Activated CD4-positive, alpha-beta T cell treated with anti-CD3 and anti-CD28 coated beads for 36 hours (primary cell): ENCODE results near the gene ARAP3. TPM values are rescaled to one million over a fixed set of nuclear protein-coding genes. Genes with fewer than 3 reads are reported as not detected.

ENCODE experiments used
- ATAC-seq: fragments of 200-7000 bp; cut with Tn5 transposase; one replicate; pipeline ENCODE4 v1.10.0; 2021; ENCODE audit warnings: mild to moderate bottlenecking, moderate library complexity
- CTCF ChIA-PET: fragments of 350-600 bp; sonication (Branson Sonifier 250); formaldehyde crosslinking; loops from one replicate; lab custom pipeline; 2021; ENCODE audit warnings: antibody characterized with exemption; lab: Charles Lee
- POLR2A ChIA-PET: fragments of 350-600 bp; sonication (Branson Sonifier 250); formaldehyde crosslinking; loops from one replicate; lab custom pipeline; 2021; ENCODE audit warnings: antibody characterized with exemption, inconsistent platforms; lab: Charles Lee
- DNase-seq: peaks from one replicate; pipeline ENCODE4 v3.0.0-alpha.2; 2020
- H3K27ac Mint-ChIP-seq: one replicate; pipeline ENCODE4 v1.8.0; 2021; ENCODE audit warnings: mixed read lengths
- H3K27me3 Mint-ChIP-seq: one replicate; pipeline ENCODE4 v1.8.0; 2021; ENCODE audit warnings: mixed read lengths
- H3K36me3 Mint-ChIP-seq: one replicate; pipeline ENCODE4 v1.8.0; 2021; ENCODE audit warnings: low read depth, mixed read lengths
- H3K4me1 Mint-ChIP-seq: one replicate; pipeline ENCODE4 v1.8.0; 2021; ENCODE audit warnings: mixed read lengths
- H3K4me3 Mint-ChIP-seq: one replicate; pipeline ENCODE4 v1.8.0; 2021; ENCODE audit warnings: mild to moderate bottlenecking, moderate library complexity, mixed read lengths
- H3K9me3 Mint-ChIP-seq: one replicate; pipeline ENCODE4 v1.8.0; 2021; ENCODE audit warnings: low read depth, mixed read lengths
- intact Hi-C, 2 experiments: fragments of 100-400 bp; cut with DNase I in 1 of 2; cut with micrococcal nuclease in 1 of 2; formaldehyde crosslinking; loops; one replicate each; pipeline versions ENCODE4 v1.14.2 to v1.15.1; 2022 to 2024; cut with DNase I, micrococcal nuclease
- total RNA-seq, 2 experiments: library from RNA; stranded (reverse); gene quantifications; one replicate each; pipeline ENCODE4 v1.2.3, GENCODE V29; 2021

Gene ARAP3
- total RNA-seq, 2 experiments from 2014 or later: 3.2 TPM

GRCh38 chr5:141641634-141642267 is 40.3 kb downstream of the ARAP3 start:
- Mint-ChIP-seq H3K36me3 (peaks cover 39% of the 10 kb centered on the region), H3K27me3 (no peaks in the 10 kb centered on the region), H3K4me1 (peaks cover 22% of the 10 kb centered on the region), H3K27ac (peak overlapping the region; percentile 2), H3K4me3 (no peak overlapping the region), H3K9me3 (no peaks in the 10 kb centered on the region)
- ATAC-seq (peak; percentile 63), DNase-seq (peak; percentile 42)
- CTCF ChIA-PET: interaction anchor here (0.5 to 3.1 kb wide), 14 partner anchors 9 to 320 kb away, joined by 3 to 30 read pairs (median 4); partner anchors contain the start of genes DIAPH1 and FCHSD1
- POLR2A ChIA-PET: interaction anchor here (1.0 to 1.7 kb wide), 2 partner anchors 9 to 50 kb away, joined by 4 read pairs; partner anchors contain the start of gene FCHSD1
- intact Hi-C loops: loop anchor here in 1 of 2 experiments (1.0 kb wide), 1 partner anchor 49 kb away; no protein-coding TSS in a partner anchor

DNA sequence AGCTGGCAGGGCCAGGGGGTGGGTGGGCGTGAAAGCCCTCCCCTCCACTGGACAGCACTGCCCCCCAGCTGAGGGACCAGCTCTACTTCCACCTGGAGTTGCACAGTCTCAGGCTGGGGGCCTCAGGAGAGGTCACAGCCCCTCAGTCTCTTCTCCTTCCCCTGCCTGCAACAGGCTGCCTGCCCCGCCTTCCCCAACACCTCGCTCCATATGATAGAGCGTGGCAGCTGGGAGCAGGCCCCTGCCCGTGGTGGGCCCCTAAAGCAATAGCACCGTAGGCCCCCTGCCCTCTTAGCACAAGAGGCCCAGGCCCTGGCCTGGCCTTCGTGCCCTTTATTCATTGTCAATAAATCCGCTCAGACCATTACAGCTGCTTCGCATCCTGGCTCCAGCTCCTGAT is 41.3 kb downstream of the ARAP3 start:
- DNase-seq (no peak), ATAC-seq (no peak)
- Mint-ChIP-seq H3K27me3 (no peaks in the 10 kb centered on the region), H3K4me3 (no peak overlapping the region), H3K36me3 (peaks cover 39% of the 10 kb centered on the region), H3K4me1 (peaks cover 26% of the 10 kb centered on the region), H3K9me3 (no peaks in the 10 kb centered on the region), H3K27ac (no peak overlapping the region)
- POLR2A ChIA-PET: interaction anchor here (1.7 kb wide), 1 partner anchor 49 kb away, joined by 4 read pairs; no protein-coding TSS in a partner anchor
- CTCF ChIA-PET: interaction anchor here (1.1 to 3.1 kb wide), 5 partner anchors 10 to 320 kb away, joined by 3 to 30 read pairs (median 4); no protein-coding TSS in a partner anchor
- intact Hi-C loops: no loop called here

DNA sequence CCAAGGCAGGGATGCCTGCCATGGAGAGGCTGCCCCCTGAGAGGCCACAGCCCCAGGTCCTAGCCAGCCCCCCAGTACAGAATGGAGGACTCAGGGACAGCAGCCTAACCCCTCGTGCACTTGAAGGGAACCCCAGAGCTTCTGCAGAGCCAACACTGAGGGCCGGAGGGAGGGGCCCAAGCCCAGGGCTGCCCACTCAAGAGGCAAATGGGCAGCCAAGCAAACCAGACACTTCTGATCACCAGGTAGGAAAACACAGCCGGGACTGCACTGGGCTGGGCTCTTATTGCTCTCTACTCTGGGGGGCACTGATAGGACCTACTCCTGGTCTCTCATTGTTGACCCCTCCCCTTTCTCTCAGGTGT is 42.0 kb downstream of the ARAP3 start:
- H3K4me1 Mint-ChIP-seq: peaks cover 33% of the 10 kb centered on the region
- intact Hi-C loops: no loop called here
- no peaks in the 10 kb centered on the region for H3K9me3 Mint-ChIP-seq
- peaks cover 40% of the 10 kb centered on the region for H3K36me3 Mint-ChIP-seq
- ChIA-PET POLR2A (no interaction called here), CTCF (interaction anchor here (0.6 to 4.6 kb wide), 6 partner anchors 9 to 81 kb away, joined by 3 to 30 read pairs (median 8); no protein-coding TSS in a partner anchor)
- no peak for ATAC-seq
- H3K27me3 Mint-ChIP-seq: no peaks in the 10 kb centered on the region
- H3K4me3 Mint-ChIP-seq: no peak overlapping the region
- DNase-seq: no peak
- no peak overlapping the region for H3K27ac Mint-ChIP-seq

DNA sequence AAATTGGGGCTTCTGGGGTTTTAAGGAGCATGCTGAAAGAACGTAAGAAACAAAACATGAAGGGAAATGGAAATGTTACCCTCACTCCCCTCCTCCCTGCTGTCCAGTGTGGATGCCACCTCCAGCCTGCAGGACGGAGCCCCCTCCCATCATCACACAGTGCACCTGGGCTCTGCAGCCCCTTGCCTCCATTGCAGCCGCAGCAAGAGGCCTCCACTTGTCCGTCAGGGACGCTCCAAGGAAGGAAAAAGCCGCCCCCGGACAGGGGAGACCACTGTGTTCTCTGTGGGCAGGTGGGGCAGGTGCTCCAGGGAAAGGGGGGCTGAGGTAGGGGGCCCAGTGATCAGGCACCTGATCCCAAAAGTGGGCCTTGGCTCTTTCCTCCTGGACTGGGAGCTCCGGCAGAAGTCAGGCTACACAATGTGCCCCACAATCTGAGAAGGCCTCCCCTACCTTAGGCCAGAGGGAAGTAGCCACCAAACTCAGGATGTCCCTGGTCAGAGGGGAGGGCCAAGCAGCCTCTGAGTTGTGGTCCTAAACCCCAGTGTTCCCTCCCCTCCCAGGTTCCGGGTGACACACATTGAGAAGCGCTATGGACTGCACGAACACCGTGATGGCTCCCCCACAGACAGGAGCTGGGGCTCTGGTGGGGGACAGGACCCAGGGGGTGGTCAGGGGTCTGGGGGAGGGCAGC is 42.5 kb downstream of the ARAP3 start:
- no peak for DNase-seq
- Mint-ChIP-seq H3K4me3 (no peak overlapping the region), H3K27me3 (no peaks in the 10 kb centered on the region), H3K27ac (peak overlapping the region; percentile 37), H3K9me3 (no peaks in the 10 kb centered on the region), H3K36me3 (peaks cover 41% of the 10 kb centered on the region), H3K4me1 (peaks cover 38% of the 10 kb centered on the region)
- ChIA-PET CTCF (interaction anchor here (0.6 to 4.6 kb wide), 5 partner anchors 9 to 81 kb away, joined by 4 to 25 read pairs (median 14); no protein-coding TSS in a partner anchor), POLR2A (no interaction called here)
- ATAC-seq: no peak
- intact Hi-C loops: loop anchor here in 1 of 2 experiments (5.0 kb wide), 1 partner anchor 317 kb away; the partner anchor contains the start of gene TAF7

GRCh38 chr5:141638771-141639170 is 43.3 kb downstream of the ARAP3 start:
- Mint-ChIP-seq H3K4me1 (peaks cover 45% of the 10 kb centered on the region), H3K4me3 (peak overlapping the region; percentile 92), H3K9me3 (no peaks in the 10 kb centered on the region), H3K27me3 (no peaks in the 10 kb centered on the region), H3K36me3 (peaks cover 43% of the 10 kb centered on the region), H3K27ac (peak overlapping the region; percentile 92)
- ChIA-PET CTCF (interaction anchor here (1.2 to 4.6 kb wide), 5 partner anchors 10 to 75 kb away, joined by 3 to 25 read pairs (median 14); no protein-coding TSS in a partner anchor), POLR2A (interaction anchor here (0.5 to 2.8 kb wide), 2 partner anchors 30 to 47 kb away, joined by 3 to 10 read pairs; no protein-coding TSS in a partner anchor)
- intact Hi-C loops: loop anchor here (1.0 to 5.0 kb wide), 3 partner anchors 13 to 316 kb away; partner anchors contain the start of genes FCHSD1 (in 1 of the 2) and TAF7 (in 1 of the 2)
- DNase-seq (no peak), ATAC-seq (no peak)

- peak overlapping the region; percentile 92 for H3K27ac Mint-ChIP-seq
- POLR2A ChIA-PET: interaction anchor here (0.5 to 2.8 kb wide), 6 partner anchors 13 to 331 kb away, joined by 3 to 17 read pairs (median 8); partner anchors contain the start of genes DELE1, DIAPH1, FCHSD1 and RNF14
- DNase-seq: peak; percentile 73
- H3K9me3 Mint-ChIP-seq: no peaks in the 10 kb centered on the region
- CTCF ChIA-PET: interaction anchor here (0.5 to 10.7 kb wide), 13 partner anchors 11 to 241 kb away, joined by 3 to 161 read pairs (median 9); partner anchors contain the start of gene DIAPH1
- ATAC-seq: peak; percentile 39
- no peaks in the 10 kb centered on the region for H3K27me3 Mint-ChIP-seq
- peaks cover 45% of the 10 kb centered on the region for H3K36me3 Mint-ChIP-seq
- intact Hi-C loops: loop anchor here (1.0 to 5.0 kb wide), 3 partner anchors 13 to 316 kb away; partner anchors contain the start of genes FCHSD1 (in 1 of the 2) and TAF7 (in 1 of the 2)
- peak overlapping the region; percentile 92 for H3K4me3 Mint-ChIP-seq
- peaks cover 47% of the 10 kb centered on the region for H3K4me1 Mint-ChIP-seq
Observed at GRCh38 chr5:141637767-141638419, 44.1 kb downstream of the ARAP3 start.

GRCh38 chr5:141637123-141637766 is 44.8 kb downstream of the ARAP3 start:
- DNase-seq (peak; percentile 70), ATAC-seq (peak; percentile 46)
- Mint-ChIP-seq H3K27me3 (no peaks in the 10 kb centered on the region), H3K4me1 (peaks cover 50% of the 10 kb centered on the region), H3K27ac (peak overlapping the region; percentile 92), H3K9me3 (no peaks in the 10 kb centered on the region), H3K36me3 (peaks cover 48% of the 10 kb centered on the region), H3K4me3 (peak overlapping the region; percentile 92)
- ChIA-PET CTCF (interaction anchor here (0.5 to 10.7 kb wide), 21 partner anchors 11 to 323 kb away, joined by 3 to 161 read pairs (median 5); partner anchors contain the start of gene DIAPH1), POLR2A (interaction anchor here (0.5 to 2.8 kb wide), 12 partner anchors 9 to 331 kb away, joined by 3 to 17 read pairs (median 4); partner anchors contain the start of genes DELE1, DIAPH1, FCHSD1 and RNF14)
- intact Hi-C loops: loop anchor here in 1 of 2 experiments (5.0 kb wide), 1 partner anchor 315 kb away; the partner anchor contains the start of gene TAF7

DNA sequence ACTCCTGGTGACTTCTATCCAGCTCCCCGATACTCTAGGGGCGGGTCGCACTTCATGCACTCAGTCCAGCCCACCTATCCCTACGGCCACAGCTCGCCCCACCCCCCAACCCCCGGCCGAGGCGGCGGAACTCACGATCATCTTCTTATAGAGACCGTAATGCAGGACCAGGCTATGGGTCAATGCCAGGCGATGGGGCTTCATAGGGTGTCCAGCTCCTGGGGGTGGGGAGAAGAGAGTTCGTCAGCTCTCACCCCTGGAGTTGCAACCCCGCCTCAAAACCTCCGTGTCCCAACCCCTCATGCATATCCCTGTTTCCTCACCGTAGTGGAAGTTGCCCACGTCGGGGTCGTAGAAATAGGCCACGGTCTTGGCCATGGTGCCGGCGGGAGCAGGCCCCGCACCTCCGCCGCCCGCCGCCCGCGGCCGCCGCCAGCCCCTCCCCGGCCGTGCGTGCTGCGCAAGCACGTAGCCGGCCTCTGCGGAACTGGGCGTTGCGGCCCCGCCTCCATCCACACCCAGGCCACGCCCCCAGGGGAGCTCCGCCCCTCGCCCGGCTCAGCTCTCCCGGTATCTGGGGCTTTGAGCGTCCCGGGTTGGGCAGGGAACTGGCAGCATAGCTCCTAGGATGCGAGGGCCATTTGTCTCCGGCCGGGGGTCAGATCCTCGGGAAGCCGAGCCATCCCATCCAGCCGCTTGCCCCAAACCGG is 45.5 kb downstream of the ARAP3 start, which contains the start of the genes HDAC3 and RELL2:
TSS of gene HDAC3 (minus strand) at position 437 of the 710 bp plus-strand sequence. CDS start at position 378, 59 bp downstream.
TSS of gene RELL2 (plus strand) at position 585 of the 710 bp plus-strand sequence. CDS start 1,229 bp downstream, outside the sequence.
- Mint-ChIP-seq H3K4me1 (peaks cover 45% of the 10 kb centered on the region), H3K36me3 (peaks cover 49% of the 10 kb centered on the region), H3K9me3 (no peaks in the 10 kb centered on the region), H3K27me3 (no peaks in the 10 kb centered on the region), H3K27ac (peak within 1 kb of the TSS; percentile 92), H3K4me3 (peak within 1 kb of the TSS; percentile 92)
- CTCF ChIA-PET: interaction anchor here (0.7 to 10.7 kb wide), 18 partner anchors 12 to 324 kb away, joined by 3 to 161 read pairs (median 8); partner anchors contain the start of gene DIAPH1
- POLR2A ChIA-PET: interaction anchor here (0.5 to 2.8 kb wide), 12 partner anchors 10 to 332 kb away, joined by 3 to 17 read pairs (median 4); partner anchors contain the start of genes DELE1, DIAPH1, FCHSD1 and RNF14
- DNase-seq (peak; percentile 97), ATAC-seq (peak; percentile 82)
- intact Hi-C loops: loop anchor here (1.0 to 5.0 kb wide), 6 partner anchors 15 to 314 kb away; partner anchors contain the start of genes FCHSD1 (in 1 of the 2) and TAF7 (in 1 of the 2)

GRCh38 chr5:141636106-141636412 is 46.0 kb downstream of the ARAP3 start:
- no peak for DNase-seq
- Mint-ChIP-seq H3K4me3 (peak overlapping the region; percentile 92), H3K27me3 (no peaks in the 10 kb centered on the region), H3K9me3 (no peaks in the 10 kb centered on the region), H3K27ac (peak overlapping the region; percentile 72), H3K36me3 (peaks cover 44% of the 10 kb centered on the region), H3K4me1 (peaks cover 40% of the 10 kb centered on the region)
- ATAC-seq: no peak
- intact Hi-C loops: loop anchor here (1.0 to 5.0 kb wide), 6 partner anchors 15 to 314 kb away; partner anchors contain the start of genes FCHSD1 (in 1 of the 2) and TAF7 (in 1 of the 2)
- ChIA-PET POLR2A (interaction anchor here (1.2 to 2.3 kb wide), 5 partner anchors 10 to 287 kb away, joined by 3 to 17 read pairs (median 6); partner anchors contain the start of genes DELE1, DIAPH1 and FCHSD1), CTCF (interaction anchor here (1.1 to 10.7 kb wide), 10 partner anchors 10 to 325 kb away, joined by 4 to 161 read pairs (median 12); partner anchors contain the start of gene DIAPH1)
